Sigmoid colon (tissue), 4 donors: Measurements from ENCODE around the gene AP3S1.

Source experiments
- EP300 ChIP-seq, 4 donors: sonication (generic); formaldehyde crosslinking; IDR thresholded peaks; one replicate each; pipeline ENCODE4 v1.6.1; 2017; ENCODE audit warnings: antibody characterized with exemption in 4 of 4
- POLR2A ChIP-seq, 2 donors: fragments of 450-650 bp; IDR thresholded peaks; one replicate each; pipeline ENCODE4 v1.6.1; 2016; ENCODE audit warnings: antibody characterized with exemption in 2 of 2, mild to moderate bottlenecking in 2 of 2, moderate library complexity in 2 of 2
- POLR2AphosphoS5 ChIP-seq, 4 donors: sonication (generic); formaldehyde crosslinking; IDR thresholded peaks; one replicate each; pipeline ENCODE4 v1.6.1; 2017; ENCODE audit warnings: antibody characterized with exemption in 4 of 4
- TF ChIP-seq, protein P1 (sequence below), 4 experiments: fragments of 450-650 bp in 3 of 4; fragments of 200-600 bp in 1 of 4; IDR thresholded peaks; one replicate each; pipeline ENCODE4 v1.5.1; 2016 to 2019; ENCODE audit warnings: antibody characterized with exemption in 4 of 4, mild to moderate bottlenecking in 3 of 4, moderate library complexity in 2 of 4

GRCh38 chr5:115884704-115885103 lies 43.0 kb downstream of the AP3S1 start:
- TF ChIP-seq, protein P1, sequence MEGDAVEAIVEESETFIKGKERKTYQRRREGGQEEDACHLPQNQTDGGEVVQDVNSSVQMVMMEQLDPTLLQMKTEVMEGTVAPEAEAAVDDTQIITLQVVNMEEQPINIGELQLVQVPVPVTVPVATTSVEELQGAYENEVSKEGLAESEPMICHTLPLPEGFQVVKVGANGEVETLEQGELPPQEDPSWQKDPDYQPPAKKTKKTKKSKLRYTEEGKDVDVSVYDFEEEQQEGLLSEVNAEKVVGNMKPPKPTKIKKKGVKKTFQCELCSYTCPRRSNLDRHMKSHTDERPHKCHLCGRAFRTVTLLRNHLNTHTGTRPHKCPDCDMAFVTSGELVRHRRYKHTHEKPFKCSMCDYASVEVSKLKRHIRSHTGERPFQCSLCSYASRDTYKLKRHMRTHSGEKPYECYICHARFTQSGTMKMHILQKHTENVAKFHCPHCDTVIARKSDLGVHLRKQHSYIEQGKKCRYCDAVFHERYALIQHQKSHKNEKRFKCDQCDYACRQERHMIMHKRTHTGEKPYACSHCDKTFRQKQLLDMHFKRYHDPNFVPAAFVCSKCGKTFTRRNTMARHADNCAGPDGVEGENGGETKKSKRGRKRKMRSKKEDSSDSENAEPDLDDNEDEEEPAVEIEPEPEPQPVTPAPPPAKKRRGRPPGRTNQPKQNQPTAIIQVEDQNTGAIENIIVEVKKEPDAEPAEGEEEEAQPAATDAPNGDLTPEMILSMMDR (IDR thresholded peaks at IDR 0.05), result no peak
- TF ChIP-seq POLR2A (IDR thresholded peaks at IDR 0.05), result no peak
- no peak for TF ChIP-seq EP300 (IDR thresholded peaks at IDR 0.05)
- no peak for TF ChIP-seq POLR2AphosphoS5 (IDR thresholded peaks at IDR 0.05)
